Peyer's patch (tissue), 4 donors: ENCODE data around the gene PLEKHH1. TPM values are rescaled to one million over a fixed set of nuclear protein-coding genes. Genes with fewer than 3 reads are reported as not detected.
"Not testable (repeated sequence)": the region's sequence is repeated elsewhere in the genome, so short reads cannot be mapped to it uniquely, and the experiment has no call there.

ENCODE experiments used
- DNase-seq, 3 donors: peaks; one replicate each; pipeline ENCODE4 v3.0.0-alpha.2; 2017 to 2019
- H3K27ac ChIP-seq, 4 donors: fragments of 200-600 bp; sonication (generic); one replicate each; pipeline ENCODE4 v1.5.1; 2016 to 2019
- H3K27me3 ChIP-seq, 2 donors: fragments of 200-600 bp; sonication (generic); one replicate each; pipeline ENCODE4 v1.5.1; 2019
- H3K36me3 ChIP-seq, 3 donors: fragments of 200-600 bp; sonication (generic); one replicate each; pipeline ENCODE4 v1.5.1; 2016 to 2019
- H3K4me1 ChIP-seq, 4 donors: fragments of 200-600 bp; sonication (generic); one replicate each; pipeline ENCODE4 v1.5.1; 2016 to 2019
- H3K4me3 ChIP-seq, 4 donors: fragments of 200-600 bp; sonication (generic); 1 replicate in 3 of 4; 2 replicates in 1 of 4; pipeline ENCODE4 v1.5.1; 2016 to 2019; ENCODE audit warnings: mild to moderate bottlenecking in 1 of 4
- H3K9me3 ChIP-seq, 4 donors: fragments of 200-600 bp; sonication (generic); one replicate each; pipeline ENCODE4 v1.5.1; 2016 to 2019; ENCODE audit warnings: mild to moderate bottlenecking in 1 of 4
- POLR2A ChIP-seq, 2 donors: fragments of 450-650 bp; IDR thresholded peaks; one replicate each; pipeline ENCODE4 v1.5.1; 2017; ENCODE audit warnings: antibody characterized with exemption in 2 of 2, mild to moderate bottlenecking in 2 of 2, moderate library complexity in 2 of 2
- total RNA-seq, 4 donors: library from RNA; depleted of rRNA; stranded (reverse); fragments of >200 nt; gene quantifications; one replicate each; pipeline ENCODE4 v1.1.0, GENCODE V29; 2016
- TF ChIP-seq, protein P1 (sequence below), 6 experiments: fragments of 450-650 bp in 4 of 6; fragments of 200-600 bp in 2 of 6; sonication (generic) in 1 of 6; IDR thresholded peaks; one replicate each; pipeline ENCODE4 v1.5.1; 2017 to 2019; ENCODE audit warnings: antibody characterized with exemption in 6 of 6, mild to moderate bottlenecking in 3 of 6, moderate library complexity in 1 of 6

PLEKHH1 gene
- total RNA-seq, 4 donors from 2014 or later, result 68.5 to 142 (median 92.0) TPM

DNA sequence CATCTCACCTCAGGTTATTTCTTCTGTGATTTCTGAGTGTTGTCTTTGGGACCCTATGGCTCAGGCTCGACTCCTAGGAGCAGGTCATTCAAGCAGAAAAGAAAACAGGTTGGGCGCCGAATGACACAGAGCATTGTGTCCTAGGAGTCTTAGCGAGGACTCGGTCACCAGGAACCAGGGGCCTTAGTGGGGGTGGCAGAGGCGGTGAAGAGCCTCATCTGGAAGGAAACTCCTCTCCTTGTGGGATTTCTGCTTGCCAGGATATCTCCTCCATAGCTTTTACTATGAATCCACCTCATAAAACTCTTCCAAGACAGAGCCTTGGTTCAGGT lies 630 bp downstream of the PLEKHH1 start:
- H3K4me1 ChIP-seq, result peaks cover 0 to 12% (median 3%) of the 10 kb centered on the region in 4 donors
- TF ChIP-seq POLR2A (IDR thresholded peaks at IDR 0.05), result no peak
- TF ChIP-seq, protein P1, sequence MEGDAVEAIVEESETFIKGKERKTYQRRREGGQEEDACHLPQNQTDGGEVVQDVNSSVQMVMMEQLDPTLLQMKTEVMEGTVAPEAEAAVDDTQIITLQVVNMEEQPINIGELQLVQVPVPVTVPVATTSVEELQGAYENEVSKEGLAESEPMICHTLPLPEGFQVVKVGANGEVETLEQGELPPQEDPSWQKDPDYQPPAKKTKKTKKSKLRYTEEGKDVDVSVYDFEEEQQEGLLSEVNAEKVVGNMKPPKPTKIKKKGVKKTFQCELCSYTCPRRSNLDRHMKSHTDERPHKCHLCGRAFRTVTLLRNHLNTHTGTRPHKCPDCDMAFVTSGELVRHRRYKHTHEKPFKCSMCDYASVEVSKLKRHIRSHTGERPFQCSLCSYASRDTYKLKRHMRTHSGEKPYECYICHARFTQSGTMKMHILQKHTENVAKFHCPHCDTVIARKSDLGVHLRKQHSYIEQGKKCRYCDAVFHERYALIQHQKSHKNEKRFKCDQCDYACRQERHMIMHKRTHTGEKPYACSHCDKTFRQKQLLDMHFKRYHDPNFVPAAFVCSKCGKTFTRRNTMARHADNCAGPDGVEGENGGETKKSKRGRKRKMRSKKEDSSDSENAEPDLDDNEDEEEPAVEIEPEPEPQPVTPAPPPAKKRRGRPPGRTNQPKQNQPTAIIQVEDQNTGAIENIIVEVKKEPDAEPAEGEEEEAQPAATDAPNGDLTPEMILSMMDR (IDR thresholded peaks at IDR 0.05), result no peak
- H3K27ac ChIP-seq, result peak overlapping the region in 3 of 4 donors; percentile 73 to 94 (median 81)
- H3K9me3 ChIP-seq, result no peaks in the 10 kb centered on the region
- DNase-seq, result peak in 1 of 3 donors; percentile 53
- H3K27me3 ChIP-seq, result no peaks in the 10 kb centered on the region
- peak overlapping the region; percentile 61 to 93 (median 76) for H3K4me3 ChIP-seq
- no peaks in the 10 kb centered on the region for H3K36me3 ChIP-seq

DNA sequence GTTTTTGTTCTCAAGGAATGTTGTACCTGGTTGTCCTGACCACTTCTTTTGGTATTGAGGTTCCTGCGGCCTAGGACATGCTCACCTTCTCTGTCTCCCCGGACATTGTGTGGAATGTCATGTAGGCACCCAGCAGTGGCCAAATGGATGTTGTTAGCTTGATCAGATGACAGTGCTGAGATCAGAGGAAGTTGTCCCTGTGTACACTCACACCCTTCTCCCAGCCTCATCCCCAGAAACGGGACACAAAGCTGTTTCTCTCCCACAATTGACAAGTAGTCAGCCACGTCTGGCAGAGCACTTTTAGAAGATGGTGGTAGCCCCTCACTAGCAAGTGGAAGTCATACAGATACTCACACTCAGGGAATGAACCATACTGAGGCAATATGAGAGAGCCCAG lies 3.0 kb downstream of the PLEKHH1 start:
- Histone ChIP-seq H3K4me3 (no peak overlapping the region), H3K36me3 (no peaks in the 10 kb centered on the region), H3K9me3 (no peaks in the 10 kb centered on the region), H3K27ac (no peak overlapping the region), H3K4me1 (peaks cover 0 to 12% (median 3%) of the 10 kb centered on the region in 4 donors), H3K27me3 (no peaks in the 10 kb centered on the region)
- no peak for DNase-seq
- TF ChIP-seq POLR2A (IDR thresholded peaks at IDR 0.05), result no peak

DNA sequence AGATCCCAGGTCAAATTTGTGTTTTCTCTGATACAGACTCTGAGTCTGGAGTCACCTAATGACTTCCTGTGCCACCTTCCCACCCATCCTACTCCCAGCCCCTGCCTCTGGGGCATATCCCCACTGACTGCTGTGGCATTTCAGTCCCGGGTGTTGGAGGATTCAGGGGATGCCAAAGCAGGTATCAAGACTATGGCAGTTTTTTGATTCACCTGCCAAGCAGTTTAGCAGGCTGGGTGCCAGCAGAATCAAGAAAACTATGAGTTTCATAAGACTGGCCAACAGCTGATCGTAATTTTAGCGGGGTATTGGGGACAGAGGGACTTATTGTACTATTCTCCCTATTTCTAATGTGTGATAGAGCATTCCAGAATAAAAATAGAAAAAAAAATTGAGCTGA lies 4.6 kb downstream of the PLEKHH1 start:
- H3K36me3 ChIP-seq, result no peaks in the 10 kb centered on the region

DNA sequence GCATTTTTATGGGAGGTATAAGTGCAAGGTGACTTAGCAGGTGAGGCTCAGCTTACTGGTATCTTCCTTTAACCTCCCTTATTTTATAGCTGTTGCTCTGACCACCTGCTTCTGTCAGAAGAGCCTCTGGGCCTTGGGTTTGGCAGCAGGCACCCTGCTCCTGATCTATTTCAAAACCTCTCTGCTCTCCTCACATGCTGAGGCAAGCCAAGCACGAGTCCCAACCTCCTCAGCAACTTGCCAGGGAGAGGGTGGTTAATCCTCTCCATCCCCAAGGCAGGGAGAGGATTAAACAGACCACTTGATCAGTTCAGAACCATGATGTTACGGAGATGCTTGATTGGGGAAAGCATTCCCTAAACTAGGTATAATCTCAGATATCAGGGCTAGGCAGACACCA lies 5.4 kb downstream of the PLEKHH1 start:
- H3K4me3 ChIP-seq, result no peak overlapping the region
- DNase-seq, result peak in 1 of 3 donors; percentile 8
- H3K4me1 ChIP-seq, result peaks cover 0 to 6% (median under 1%) of the 10 kb centered on the region in 4 donors
- no peaks in the 10 kb centered on the region for H3K36me3 ChIP-seq
- H3K9me3 ChIP-seq, result no peaks in the 10 kb centered on the region
- TF ChIP-seq, protein P1 (IDR thresholded peaks at IDR 0.05), result no peak
- no peak for TF ChIP-seq POLR2A (IDR thresholded peaks at IDR 0.05)
- H3K27me3 ChIP-seq, result no peaks in the 10 kb centered on the region
- H3K27ac ChIP-seq, result no peak overlapping the region

More for the DNA sequence above, 4.6 kb downstream of the PLEKHH1 start:
- H3K4me1 ChIP-seq, result peaks cover 0 to 7% (median 3%) of the 10 kb centered on the region in 4 donors
- H3K27ac ChIP-seq, result no peak overlapping the region
- no peaks in the 10 kb centered on the region for H3K9me3 ChIP-seq
- H3K27me3 ChIP-seq, result no peaks in the 10 kb centered on the region
- peak in 2 of 3 donors; percentile 3 to 18 for DNase-seq
- TF ChIP-seq, protein P1 (IDR thresholded peaks at IDR 0.05), result no peak
- TF ChIP-seq POLR2A (IDR thresholded peaks at IDR 0.05), result no peak
- H3K4me3 ChIP-seq, result no peak overlapping the region

DNA sequence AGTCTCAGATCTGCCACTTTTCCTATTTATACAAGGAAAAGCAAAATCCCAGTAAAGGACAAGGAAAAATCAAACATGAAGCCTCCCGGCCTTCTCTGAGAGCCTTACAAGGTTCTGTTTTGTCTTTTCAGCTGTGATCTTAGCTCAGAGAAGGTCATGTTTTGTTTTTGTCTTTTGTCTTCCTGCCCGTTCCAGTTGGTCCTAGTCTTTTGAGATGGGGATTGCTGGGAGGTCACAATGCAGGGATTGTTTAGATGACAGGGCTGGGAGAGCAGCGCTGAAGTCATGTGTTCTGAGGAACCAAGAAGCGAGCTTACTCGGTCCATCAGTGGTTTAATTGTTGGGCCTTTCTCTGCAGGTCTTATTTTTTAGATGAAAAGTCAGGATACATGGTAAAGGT lies 6.0 kb downstream of the PLEKHH1 start:
- DNase-seq, result peak in 1 of 3 donors; percentile 28
- Histone ChIP-seq H3K27ac (no peak overlapping the region), H3K4me3 (no peak overlapping the region), H3K27me3 (no peaks in the 10 kb centered on the region), H3K36me3 (no peaks in the 10 kb centered on the region), H3K9me3 (no peaks in the 10 kb centered on the region), H3K4me1 (peaks cover 0 to 6% (median 0%) of the 10 kb centered on the region in 4 donors)
- TF ChIP-seq POLR2A (IDR thresholded peaks at IDR 0.05), result no peak
- TF ChIP-seq, protein P1 (IDR thresholded peaks at IDR 0.05), result no peak

DNA sequence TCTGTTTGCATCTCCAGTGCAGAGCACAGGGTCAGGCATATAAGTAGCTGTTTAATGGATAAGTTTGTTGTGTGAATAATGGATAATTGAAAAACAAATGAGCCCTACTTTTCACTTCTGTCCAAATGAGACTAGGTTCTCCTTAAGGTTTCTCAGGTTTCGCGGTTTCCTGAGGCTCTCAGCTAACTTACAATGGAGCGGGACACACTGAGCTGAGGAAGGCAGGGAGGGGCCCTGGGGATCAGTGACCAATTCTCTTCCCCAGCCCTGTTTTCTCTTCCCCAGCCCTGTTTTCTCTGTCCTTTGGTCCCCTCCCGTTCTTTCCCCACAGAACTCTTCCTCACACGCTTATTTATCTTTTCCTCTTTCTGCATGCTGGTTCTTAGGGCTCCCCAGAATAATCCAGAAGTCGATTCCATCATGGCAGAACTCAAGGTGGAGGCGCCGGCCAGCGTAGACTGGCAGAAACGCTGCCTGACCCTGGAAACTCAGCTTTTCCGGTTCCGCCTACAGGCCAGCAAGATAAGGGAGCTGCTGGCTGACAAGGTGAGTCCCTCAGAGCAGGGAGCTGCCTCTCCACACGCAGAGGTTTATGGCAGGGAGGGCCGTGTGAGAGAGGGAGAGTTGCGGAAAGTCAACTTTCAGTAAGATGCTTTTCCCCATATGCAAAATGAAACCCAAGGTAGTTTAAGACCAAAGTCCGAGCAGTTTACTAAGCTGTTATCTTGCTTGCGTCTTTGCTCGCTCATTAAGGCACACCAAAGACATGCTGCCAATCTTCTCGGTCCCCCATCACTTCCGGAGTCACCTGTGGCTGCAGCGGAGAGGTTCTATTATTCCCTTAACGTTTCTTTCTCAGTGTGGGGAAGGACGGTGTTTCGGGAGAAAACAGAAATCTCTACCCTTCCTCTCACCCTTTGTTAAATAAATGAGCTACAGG lies 8.6 kb downstream of the PLEKHH1 start:
- Histone ChIP-seq H3K27ac (peak overlapping the region in 3 of 4 donors; percentile 65 to 89 (median 87)), H3K27me3 (no peaks in the 10 kb centered on the region), H3K36me3 (no peaks in the 10 kb centered on the region), H3K9me3 (no peaks in the 10 kb centered on the region), H3K4me1 (peaks cover 0 to 6% (median 0%) of the 10 kb centered on the region in 4 donors), H3K4me3 (peak overlapping the region in 3 of 4 donors; percentile 7 to 44 (median 43))
- peak in 2 of 3 donors; percentile 86 to 88 for DNase-seq
- peak; percentile 74 to 80 for TF ChIP-seq POLR2A (IDR thresholded peaks at IDR 0.05)
- TF ChIP-seq, protein P1 (IDR thresholded peaks at IDR 0.05), result peak in 3 of 6 experiments; percentile 35 to 39 (median 38)

DNA sequence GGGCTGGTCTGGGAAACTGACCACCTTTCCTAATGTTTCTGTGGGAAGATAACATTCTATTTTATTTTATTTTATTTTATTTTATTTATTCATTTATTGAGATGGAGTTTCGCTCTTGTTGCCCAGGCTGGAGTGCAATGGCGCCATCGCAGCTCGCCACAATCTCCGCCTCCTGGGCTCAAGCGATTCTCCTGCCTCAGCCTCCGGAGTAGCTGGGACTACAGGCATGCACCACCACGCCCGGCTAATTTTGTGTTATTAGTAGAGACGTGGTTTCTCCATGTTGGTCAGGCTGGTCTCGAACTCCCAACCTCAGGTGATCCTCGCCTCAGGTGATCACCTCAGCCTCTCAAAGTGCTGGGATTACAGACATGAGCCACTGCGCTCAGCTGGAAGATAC lies 9.5 kb downstream of the PLEKHH1 start:
- not testable (repeated sequence) for H3K4me1 ChIP-seq, H3K9me3 ChIP-seq, H3K4me3 ChIP-seq, H3K36me3 ChIP-seq, H3K27me3 ChIP-seq
- H3K27ac ChIP-seq, result peak overlapping the region in 3 of 4 donors; percentile 52 to 89 (median 87)
- peak in 2 of 3 donors; percentile 1 to 30 for DNase-seq
